Testis (tissue), 3 donors: ENCODE data around the gene ZNF33A. TPM values are rescaled to one million over a fixed set of nuclear protein-coding genes. Genes with fewer than 3 reads are reported as not detected.

Experiments used
- DNase-seq: peaks from one replicate; pipeline ENCODE4 v3.0.0-alpha.2; 2019
- H3K27ac ChIP-seq, 2 donors: fragments of 200-600 bp; sonication (generic); one replicate each; pipeline ENCODE4 v1.5.1; 2019
- H3K27me3 ChIP-seq: fragments of 200-600 bp; sonication (generic); one replicate; pipeline ENCODE4 v1.5.1; 2019
- H3K36me3 ChIP-seq: fragments of 200-600 bp; sonication (generic); one replicate; pipeline ENCODE4 v1.5.1; 2017; ENCODE audit warnings: low read depth; ENCODE audit errors: missing control alignments
- H3K4me1 ChIP-seq: fragments of 200-600 bp; sonication (generic); one replicate; pipeline ENCODE4 v1.5.1; 2019
- H3K4me3 ChIP-seq, 2 donors: fragments of 200-600 bp; sonication (generic); one replicate each; pipeline ENCODE4 v1.5.1; 2017 to 2019
- H3K9me3 ChIP-seq: fragments of 200-600 bp; sonication (generic); one replicate; pipeline ENCODE4 v1.5.1; 2017
- CTCF ChIP-seq, 3 experiments: fragments of 450-650 bp in 2 of 3; fragments of 200-600 bp in 1 of 3; sonication (generic) in 1 of 3; IDR thresholded peaks; one replicate each; pipeline ENCODE4 v1.5.1; 2016 to 2019; ENCODE audit warnings: antibody characterized with exemption in 3 of 3, mild to moderate bottlenecking in 2 of 3, moderate library complexity in 1 of 3
- POLR2A ChIP-seq: fragments of 450-650 bp; IDR thresholded peaks from one replicate; pipeline ENCODE4 v1.6.1; 2017; ENCODE audit warnings: antibody characterized with exemption, mild to moderate bottlenecking, moderate library complexity
- WGBS, 2 donors: methylation state at CpG; one replicate each; pipeline ENCODE4 v1.1.5; 2018; 5-methylcytosine and 5-hydroxymethylcytosine counted together
- intact Hi-C: fragments of 100-400 bp; cut with DNase I; formaldehyde crosslinking; loops from one replicate; pipeline ENCODE4 v1.15.1; 2023; ENCODE audit warnings: low total_unique reads
- polyA plus RNA-seq: library from polyadenylated mRNA; stranded (reverse); fragments of 350-450 nt; fragmentation: Illumina TruSeq; extraction: RNeasy Lipid Tissue Mini Kit (QIAGEN cat#74804); gene quantifications from one replicate; pipeline ENCODE4 v1.2.3, GENCODE V29; 2014; ENCODE audit warnings: low read depth, low replicate concordance; ENCODE audit not compliant: insufficient read depth
- total RNA-seq, 2 donors: library from RNA; depleted of rRNA; stranded (reverse); fragments of >200 nt; gene quantifications; one replicate each; pipeline ENCODE4 v1.2.3, GENCODE V29; 2016

Gene ZNF33A
- total and polyA plus RNA-seq, 3 donors from 2014 or later, result 9.2 to 17.7 (median 17.5) TPM

GRCh38 chr10:38025283-38025682 is 14.8 kb downstream of the ZNF33A start:
- H3K27ac ChIP-seq, result no peak overlapping the region
- H3K9me3 ChIP-seq, result no peaks in the 10 kb centered on the region
- WGBS, 2 donors, result 93 to 95% methylated on average over 3 of the region's 3 CpGs
- no peaks in the 10 kb centered on the region for H3K36me3 ChIP-seq
- no peaks in the 10 kb centered on the region for H3K27me3 ChIP-seq
- H3K4me3 ChIP-seq, result no peak overlapping the region
- DNase-seq, result no peak
- intact Hi-C loops, result no loop called here
- no peaks in the 10 kb centered on the region for H3K4me1 ChIP-seq
- TF ChIP-seq POLR2A (no peak), CTCF (IDR thresholded peaks at IDR 0.05) (no peak)

GRCh38 chr10:38027986-38028385 is 17.5 kb downstream of the ZNF33A start:
- TF ChIP-seq CTCF (IDR thresholded peaks at IDR 0.05) (no peak), POLR2A (no peak)
- 89 to 100% methylated on average over 1 of the region's 1 CpG for WGBS, 2 donors
- Histone ChIP-seq H3K27ac (no peak overlapping the region), H3K4me1 (no peaks in the 10 kb centered on the region), H3K36me3 (no peaks in the 10 kb centered on the region), H3K27me3 (no peaks in the 10 kb centered on the region), H3K9me3 (no peaks in the 10 kb centered on the region), H3K4me3 (no peak overlapping the region)
- no peak for DNase-seq
- intact Hi-C loops, result no loop called here

- H3K36me3 ChIP-seq, result no peaks in the 10 kb centered on the region
- H3K27ac ChIP-seq, result no peak overlapping the region
- no peak for DNase-seq
- TF ChIP-seq POLR2A (no peak), CTCF (IDR thresholded peaks at IDR 0.05) (no peak)
- no peaks in the 10 kb centered on the region for H3K27me3 ChIP-seq
- H3K9me3 ChIP-seq, result no peaks in the 10 kb centered on the region
- WGBS, 2 donors, result 69 to 91% methylated on average over 5 of the region's 5 CpGs
- H3K4me1 ChIP-seq, result no peaks in the 10 kb centered on the region
- H3K4me3 ChIP-seq, result no peak overlapping the region
- intact Hi-C loops, result no loop called here
Observed at GRCh38 chr10:38032886-38033285, 22.4 kb downstream of the ZNF33A start.

GRCh38 chr10:38038107-38038931 is 27.8 kb downstream of the ZNF33A start:
- no peaks in the 10 kb centered on the region for H3K9me3 ChIP-seq
- no peaks in the 10 kb centered on the region for H3K27me3 ChIP-seq
- H3K36me3 ChIP-seq, result no peaks in the 10 kb centered on the region
- intact Hi-C loops, result no loop called here
- no peak overlapping the region for H3K27ac ChIP-seq
- 92 to 94% methylated on average over 7 of the region's 7 CpGs for WGBS, 2 donors
- no peak for TF ChIP-seq POLR2A
- TF ChIP-seq CTCF (IDR thresholded peaks at IDR 0.05), result no peak
- no peak overlapping the region for H3K4me3 ChIP-seq
- no peak for DNase-seq
- H3K4me1 ChIP-seq, result no peaks in the 10 kb centered on the region

GRCh38 chr10:38038932-38039245 is 28.4 kb downstream of the ZNF33A start:
- no peaks in the 10 kb centered on the region for H3K27me3 ChIP-seq
- H3K27ac ChIP-seq, result no peak overlapping the region
- H3K36me3 ChIP-seq, result no peaks in the 10 kb centered on the region
- TF ChIP-seq CTCF (IDR thresholded peaks at IDR 0.05) (no peak), POLR2A (no peak)
- DNase-seq, result no peak
- no peak overlapping the region for H3K4me3 ChIP-seq
- no peaks in the 10 kb centered on the region for H3K9me3 ChIP-seq
- no peaks in the 10 kb centered on the region for H3K4me1 ChIP-seq
- intact Hi-C loops, result no loop called here
